Progenitor cell of endocrine pancreas (in vitro differentiated cells): Measurements from ENCODE around the gene EQTN. TPM values are rescaled to one million over a fixed set of nuclear protein-coding genes. Genes with fewer than 3 reads are reported as not detected.

Source experiments
- DNase-seq: peaks from one replicate; pipeline ENCODE4 v3.0.0; 2021; ENCODE audit warnings: low spot score; ENCODE audit not compliant: unreplicated experiment
- H3K27ac Mint-ChIP-seq: 2 replicates; pipeline ENCODE4 v1.8.0; 2021; ENCODE audit warnings: mild to moderate bottlenecking, moderate library complexity, mixed read lengths
- H3K27me3 Mint-ChIP-seq: 2 replicates; pipeline ENCODE4 v1.8.0; 2021; ENCODE audit warnings: mixed read lengths
- H3K36me3 Mint-ChIP-seq: 2 replicates; pipeline ENCODE4 v1.8.0; 2022; ENCODE audit warnings: mixed read lengths; ENCODE audit not compliant: insufficient read depth
- H3K4me1 Mint-ChIP-seq: 2 replicates; pipeline ENCODE4 v1.8.0; 2021; ENCODE audit warnings: low read depth, mixed read lengths
- H3K4me3 Mint-ChIP-seq: 2 replicates; pipeline ENCODE4 v1.8.0; 2021; ENCODE audit warnings: low read depth, mild to moderate bottlenecking, moderate library complexity, mixed read lengths
- H3K9me3 Mint-ChIP-seq: 2 replicates; pipeline ENCODE4 v1.8.0; 2021; ENCODE audit warnings: low read depth, mixed read lengths
- CTCF ChIP-seq: fragments of 200-600 bp; sonication (generic); IDR thresholded peaks from one replicate; pipeline ENCODE4 v1.5.0; 2021; ENCODE audit warnings: antibody characterized with exemption, mild to moderate bottlenecking; ENCODE audit not compliant: unreplicated experiment
- total RNA-seq: library from RNA; stranded (reverse); gene quantifications from 2 replicates; pipeline ENCODE4 v1.2.1, GENCODE V29; 2021

Gene EQTN
- total RNA-seq, 1 donor from 2014 or later, result 1.1 TPM

- no peak overlapping the region for H3K4me3 Mint-ChIP-seq
- no peak for DNase-seq
- H3K36me3 Mint-ChIP-seq, result peaks cover 25% of the 10 kb centered on the region
- no peak for TF ChIP-seq CTCF
- no peaks in the 10 kb centered on the region for H3K27me3 Mint-ChIP-seq
- H3K4me1 Mint-ChIP-seq, result peaks cover 2% of the 10 kb centered on the region
- peaks cover 10% of the 10 kb centered on the region for H3K9me3 Mint-ChIP-seq
- no peak overlapping the region for H3K27ac Mint-ChIP-seq
These were observed 31.5 kb upstream of the EQTN start for GRCh38 chr9:27328483-27328882.

GRCh38 chr9:27311184-27311583, 14.2 kb upstream of the EQTN start:
- Mint-ChIP-seq H3K36me3 (no peaks in the 10 kb centered on the region), H3K4me1 (peaks cover 16% of the 10 kb centered on the region), H3K4me3 (no peak overlapping the region), H3K27me3 (no peaks in the 10 kb centered on the region), H3K27ac (no peak overlapping the region), H3K9me3 (no peaks in the 10 kb centered on the region)
- no peak for DNase-seq
- TF ChIP-seq CTCF, result no peak

GRCh38 chr9:27310582-27310981, 13.6 kb upstream of the EQTN start:
- Mint-ChIP-seq H3K4me1 (peaks cover 16% of the 10 kb centered on the region), H3K4me3 (no peak overlapping the region), H3K9me3 (no peaks in the 10 kb centered on the region), H3K27ac (no peak overlapping the region), H3K27me3 (no peaks in the 10 kb centered on the region), H3K36me3 (no peaks in the 10 kb centered on the region)
- DNase-seq, result no peak
- TF ChIP-seq CTCF, result no peak

GRCh38 chr9:27308691-27309390, 11.9 kb upstream of the EQTN start:
- no peaks in the 10 kb centered on the region for H3K9me3 Mint-ChIP-seq
- H3K36me3 Mint-ChIP-seq, result no peaks in the 10 kb centered on the region
- TF ChIP-seq CTCF, result no peak
- DNase-seq, result no peak
- H3K4me1 Mint-ChIP-seq, result peaks cover 16% of the 10 kb centered on the region
- no peak overlapping the region for H3K27ac Mint-ChIP-seq
- peaks cover 3% of the 10 kb centered on the region for H3K27me3 Mint-ChIP-seq
- H3K4me3 Mint-ChIP-seq, result no peak overlapping the region

GRCh38 chr9:27304521-27304920, 7.6 kb upstream of the EQTN start:
- Mint-ChIP-seq H3K27ac (no peak overlapping the region), H3K9me3 (no peaks in the 10 kb centered on the region), H3K4me1 (no peaks in the 10 kb centered on the region), H3K4me3 (no peak overlapping the region), H3K36me3 (no peaks in the 10 kb centered on the region), H3K27me3 (peaks cover 3% of the 10 kb centered on the region)
- DNase-seq, result no peak
- TF ChIP-seq CTCF, result no peak
